ENCODE data around the gene XRCC1.

- TF ChIP-seq CTCF (IDR thresholded peaks at IDR 0.05): no peak
- no peak for TF ChIP-seq POLR2A (IDR thresholded peaks at IDR 0.05)
- TF ChIP-seq EP300 (IDR thresholded peaks at IDR 0.05): no peak
Observed at GRCh38 chr19:43586346-43586745, 11.0 kb upstream of the XRCC1 start.
